TTC549 (cell line): Measurements from ENCODE around the gene LRMDA.

ENCODE experiments used
- FAIRE-seq: peaks from 2 replicates; lab custom pipeline; 2012; peaks lifted over from hg19 to GRCh38; lab: Jason Lieb, UNC

The LRMDA gene

DNA sequence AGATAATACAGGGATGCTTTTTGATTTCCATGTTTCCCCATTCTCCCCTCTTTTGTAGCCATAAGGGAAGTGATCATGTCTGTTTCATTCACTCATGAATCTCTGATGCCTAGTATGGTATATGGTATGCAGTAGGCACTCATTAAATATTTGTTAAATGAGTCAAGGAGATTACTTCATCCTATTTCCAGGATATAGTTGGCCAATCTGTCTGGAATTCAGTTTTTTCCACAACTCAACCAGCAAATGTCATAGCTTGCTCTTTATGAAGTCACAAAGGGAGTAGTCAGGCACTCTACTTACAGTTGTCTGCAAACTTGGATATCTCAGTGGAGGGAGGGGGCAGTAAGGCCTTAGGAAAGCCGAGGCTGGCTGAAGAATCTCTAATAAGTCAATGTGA lies 853.6 kb downstream of the LRMDA start:
- FAIRE-seq, result no peak

GRCh38 chr10:76285515-76285914 lies 854.1 kb downstream of the LRMDA start:
- FAIRE-seq, result no peak

GRCh38 chr10:76286536-76286935 lies 855.1 kb downstream of the LRMDA start:
- no peak for FAIRE-seq

GRCh38 chr10:76287856-76288255 lies 856.4 kb downstream of the LRMDA start:
- FAIRE-seq, result no peak

DNA sequence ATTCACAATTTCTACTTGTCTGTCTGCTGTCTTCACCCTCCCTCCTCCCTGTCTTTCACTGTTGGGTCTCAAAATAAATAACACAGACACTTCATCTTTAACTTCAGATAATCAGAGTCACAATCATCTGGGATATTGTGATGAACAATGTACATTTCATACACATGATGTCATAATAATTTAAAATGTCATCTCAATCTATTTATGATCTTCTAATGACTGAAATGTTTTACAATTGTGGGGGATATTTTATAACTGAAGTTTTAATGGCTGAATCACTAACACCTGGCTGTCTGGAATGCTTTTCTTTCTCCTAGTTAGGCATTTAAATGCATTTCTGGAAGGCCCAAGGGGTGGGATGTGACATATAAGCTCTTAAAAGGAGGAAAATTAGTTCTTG lies 859.8 kb downstream of the LRMDA start:
- FAIRE-seq, result no peak

GRCh38 chr10:76291885-76292284 lies 860.5 kb downstream of the LRMDA start:
- FAIRE-seq, result no peak

DNA sequence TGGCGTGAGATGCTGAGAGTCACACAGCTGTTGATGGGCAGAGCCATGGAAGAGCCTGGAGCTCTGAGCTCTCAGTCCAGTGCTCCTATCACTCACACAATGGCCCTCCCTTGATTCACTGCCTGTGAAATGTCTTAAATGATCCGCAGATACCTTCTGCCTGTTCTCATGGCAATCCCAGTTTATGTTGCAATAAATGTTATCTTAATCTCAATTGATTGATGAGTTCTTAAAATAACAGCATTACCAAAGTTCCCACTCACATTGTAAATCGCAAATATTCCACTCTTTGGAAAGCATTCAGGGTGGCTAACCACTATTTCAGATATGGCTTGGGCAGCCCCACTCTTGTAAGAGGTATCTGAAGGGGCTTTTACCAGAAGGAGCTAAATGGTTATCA lies 865.5 kb downstream of the LRMDA start:
- FAIRE-seq, result no peak

- FAIRE-seq, result no peak
Observed at GRCh38 chr10:76297358-76297757, 865.9 kb downstream of the LRMDA start.

DNA sequence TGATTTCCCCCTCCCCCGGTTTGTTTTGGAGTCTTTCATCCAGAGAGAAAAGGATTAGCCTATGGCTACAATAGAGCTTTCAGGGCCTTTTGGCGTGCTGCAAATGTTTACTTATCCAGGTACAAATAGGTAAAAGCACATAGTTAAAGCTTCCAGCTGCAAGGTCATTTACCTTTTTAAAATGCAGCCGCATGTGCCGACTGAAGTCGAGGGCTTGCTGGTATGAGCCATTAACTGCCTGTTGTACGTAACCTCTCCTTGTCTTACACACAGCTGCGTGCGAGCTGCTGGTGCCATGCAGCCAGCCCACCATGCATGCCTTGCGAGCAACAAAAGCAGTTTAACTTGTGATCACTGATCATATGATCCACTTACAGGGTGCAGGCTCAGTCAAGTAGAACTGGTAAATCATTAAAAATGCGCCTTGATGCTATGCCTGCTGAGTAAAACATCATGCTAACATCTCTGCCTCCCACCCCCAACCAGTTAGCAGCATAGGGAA lies 866.4 kb downstream of the LRMDA start:
- FAIRE-seq, result no peak

- no peak for FAIRE-seq
Observed at GRCh38 chr10:76298329-76298728, 866.9 kb downstream of the LRMDA start.

DNA sequence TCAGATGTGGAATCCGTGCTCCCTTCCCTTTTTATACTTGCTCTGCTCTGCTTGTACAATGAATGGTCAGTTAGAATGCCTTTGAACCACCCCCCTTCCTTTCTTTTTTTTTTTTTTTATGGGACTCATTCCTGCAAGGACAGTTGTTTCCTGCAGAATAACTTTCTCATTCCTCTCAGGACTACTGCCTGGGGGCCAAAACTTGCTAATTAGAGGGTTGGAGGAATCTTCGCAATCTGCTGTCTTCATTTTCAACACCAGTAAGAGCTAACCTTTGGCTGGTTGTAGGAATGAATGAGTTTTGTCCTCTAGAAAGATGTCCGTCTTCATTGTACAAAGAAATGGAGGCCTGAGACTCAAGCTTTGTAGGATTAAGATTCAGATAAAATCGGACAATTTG lies 868.1 kb downstream of the LRMDA start:
- FAIRE-seq, result no peak

- FAIRE-seq, result no peak
Observed at GRCh38 chr10:76301211-76301610, 869.8 kb downstream of the LRMDA start.

DNA sequence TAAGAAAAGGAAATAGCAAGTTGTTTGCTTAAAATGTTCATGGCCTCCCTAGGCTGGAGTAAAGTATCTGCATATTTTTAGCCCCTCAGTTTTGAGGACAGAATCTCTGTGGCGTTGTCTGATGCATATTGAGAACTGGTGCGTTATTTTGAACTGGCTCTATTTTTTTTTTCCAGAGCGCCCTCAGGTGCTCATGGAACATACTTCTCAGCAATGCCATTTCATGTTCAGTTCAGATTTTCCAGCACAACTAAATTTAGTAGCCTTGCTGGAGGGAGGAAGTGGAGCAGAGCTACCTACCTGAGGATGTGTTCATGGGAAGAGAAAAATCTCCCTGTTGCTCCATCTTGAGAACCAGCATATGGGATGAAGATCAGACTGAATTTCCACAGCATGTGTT lies 870.5 kb downstream of the LRMDA start:
- no peak for FAIRE-seq

DNA sequence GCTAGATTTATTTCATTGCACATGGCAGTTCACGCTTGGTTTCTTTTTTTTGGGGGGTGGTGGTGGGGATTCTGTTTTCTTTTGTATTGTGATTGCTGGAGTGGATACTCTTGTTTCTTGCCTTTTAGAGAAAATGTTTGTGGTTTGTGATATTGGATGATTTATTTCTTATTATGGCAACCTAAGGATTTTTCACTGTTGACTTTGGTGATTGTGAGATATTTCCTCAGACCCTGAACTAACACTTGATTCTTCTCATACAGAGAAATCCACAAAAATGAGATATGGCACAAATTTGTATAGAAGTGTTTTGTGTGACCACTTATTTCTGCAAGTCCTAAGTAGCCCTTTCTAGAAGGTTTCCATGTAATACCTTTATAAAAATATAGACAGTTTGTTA lies 871.1 kb downstream of the LRMDA start:
- FAIRE-seq, result no peak

- no peak for FAIRE-seq
Observed at GRCh38 chr10:76302961-76303630, 871.7 kb downstream of the LRMDA start.

- FAIRE-seq, result no peak
Observed at GRCh38 chr10:76303682-76304316, 872.4 kb downstream of the LRMDA start.

DNA sequence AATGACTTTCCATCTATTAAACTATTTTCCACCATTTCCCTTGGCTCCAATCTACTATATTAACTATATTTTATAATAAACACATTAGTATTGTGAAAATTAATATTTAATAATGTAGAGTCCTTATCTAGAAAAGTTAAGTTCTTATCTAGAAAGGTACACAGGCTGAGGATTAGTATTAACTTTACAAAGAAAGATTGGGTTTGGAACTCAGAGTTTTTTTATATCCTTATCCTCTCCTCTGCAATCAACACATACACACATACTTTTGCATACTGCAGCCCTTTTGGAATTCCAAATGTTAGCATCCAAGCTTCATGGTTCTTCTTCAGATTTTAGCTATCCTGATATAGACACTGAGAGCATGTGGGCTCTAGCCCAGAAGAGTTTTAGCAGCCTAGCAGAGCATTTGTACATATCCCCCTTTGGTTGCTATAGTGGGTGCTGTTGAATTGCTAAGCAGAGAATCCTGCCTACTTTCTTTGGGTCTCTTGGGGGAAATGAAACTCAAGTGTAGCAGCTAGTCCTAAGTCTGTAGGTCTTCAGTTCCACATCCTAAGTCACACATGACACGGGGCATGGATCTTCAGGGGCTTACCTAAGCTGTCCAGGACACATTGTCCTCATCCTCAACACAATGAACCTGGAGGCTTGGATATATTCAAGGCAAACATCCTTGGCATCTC lies 874.6 kb downstream of the LRMDA start:
- FAIRE-seq, result no peak

GRCh38 chr10:76306856-76307255 lies 875.4 kb downstream of the LRMDA start:
- FAIRE-seq, result no peak

GRCh38 chr10:76309070-76309469 lies 877.6 kb downstream of the LRMDA start:
- no peak for FAIRE-seq

- no peak for FAIRE-seq
Observed at GRCh38 chr10:76309741-76310587, 878.5 kb downstream of the LRMDA start.

GRCh38 chr10:76310588-76311080 lies 879.2 kb downstream of the LRMDA start:
- no peak for FAIRE-seq
